Upper lobe of left lung (tissue), 6 donors: ENCODE data around the gene IPCEF1. TPM values are rescaled to one million over a fixed set of nuclear protein-coding genes. Genes with fewer than 3 reads are reported as not detected.

Experiments used
- ATAC-seq, 2 donors: fragments of 200-7000 bp; cut with Tn5 transposase; one replicate each; pipeline ENCODE4 v1.9.1; 2022; ENCODE audit warnings: mild to moderate bottlenecking in 2 of 2, moderate library complexity in 2 of 2; ENCODE audit not compliant: low FRiP score in 2 of 2
- DNase-seq, 2 donors: peaks; one replicate each; pipeline ENCODE4 v3.0.0-alpha.2; 2019 to 2020
- H3K27ac ChIP-seq, 4 donors: fragments of 200-600 bp; sonication (generic); one replicate each; pipeline ENCODE4 v1.5.1; 2016 to 2019
- H3K27me3 ChIP-seq, 4 donors: fragments of 200-600 bp; sonication (generic); one replicate each; pipeline ENCODE4 v1.5.1; 2017 to 2019
- H3K36me3 ChIP-seq, 4 donors: fragments of 200-600 bp; sonication (generic); one replicate each; pipeline ENCODE4 v1.5.1; 2016 to 2019
- H3K4me1 ChIP-seq, 4 donors: fragments of 200-600 bp; sonication (generic); one replicate each; pipeline ENCODE4 v1.5.1; 2018 to 2019
- H3K4me3 ChIP-seq, 4 donors: fragments of 200-600 bp; sonication (generic); one replicate each; pipeline ENCODE4 v1.5.1; 2017 to 2019; ENCODE audit warnings: mild to moderate bottlenecking in 2 of 4, moderate library complexity in 1 of 4
- H3K9me3 ChIP-seq, 4 donors: fragments of 200-600 bp; sonication (generic); one replicate each; pipeline ENCODE4 v1.5.1; 2018 to 2019
- EP300 ChIP-seq, 4 donors: sonication (generic); formaldehyde crosslinking; IDR thresholded peaks; one replicate each; pipeline ENCODE4 v1.5.1; 2017; ENCODE audit warnings: antibody characterized with exemption in 4 of 4, control low read depth in 2 of 4
- POLR2A ChIP-seq, 4 donors: fragments of 450-650 bp; IDR thresholded peaks; one replicate each; pipeline ENCODE4 v1.5.1; 2016 to 2017; ENCODE audit warnings: antibody characterized with exemption in 4 of 4, mild to moderate bottlenecking in 2 of 4
- POLR2AphosphoS5 ChIP-seq, 2 donors: sonication (generic); formaldehyde crosslinking; IDR thresholded peaks; one replicate each; pipeline ENCODE4 v1.5.1; 2017; ENCODE audit warnings: antibody characterized with exemption in 2 of 2
- WGBS, 2 donors: methylation state at CpG; one replicate each; pipeline ENCODE4 v1.1.5; 2017 to 2018; 5-methylcytosine and 5-hydroxymethylcytosine counted together
- total RNA-seq, 6 donors: library from RNA; depleted of rRNA in 4 of 6; stranded (reverse); fragments of >200 nt in 4 of 6; gene quantifications; one replicate each; pipeline versions ENCODE4 v1.1.0 to v1.2.1, GENCODE V29; 2016 to 2021
- TF ChIP-seq, protein P1 (sequence below), 6 experiments: fragments of 450-650 bp in 4 of 6; fragments of 200-600 bp in 2 of 6; sonication (generic) in 2 of 6; IDR thresholded peaks; one replicate each; pipeline ENCODE4 v1.5.1; 2016 to 2019; ENCODE audit warnings: antibody characterized with exemption in 6 of 6
- donor health status: DM: no; HTN: no; CAD: no; lungs with moderate emphysema.
- donor health status: DM: no; HTN: yes; CAD: no; lungs with severe emphysema.

Gene IPCEF1
- total RNA-seq, 6 donors from 2014 or later, result 1.0 to 5.5 (median 4.0) TPM

GRCh38 chr6:154268486-154268885 lies 88.1 kb downstream of the IPCEF1 start:
- H3K4me1 ChIP-seq, result no peaks in the 10 kb centered on the region
- TF ChIP-seq POLR2AphosphoS5 (IDR thresholded peaks at IDR 0.05) (no peak), POLR2A (IDR thresholded peaks at IDR 0.05) (no peak), EP300 (IDR thresholded peaks at IDR 0.05) (no peak)
- TF ChIP-seq, protein P1, sequence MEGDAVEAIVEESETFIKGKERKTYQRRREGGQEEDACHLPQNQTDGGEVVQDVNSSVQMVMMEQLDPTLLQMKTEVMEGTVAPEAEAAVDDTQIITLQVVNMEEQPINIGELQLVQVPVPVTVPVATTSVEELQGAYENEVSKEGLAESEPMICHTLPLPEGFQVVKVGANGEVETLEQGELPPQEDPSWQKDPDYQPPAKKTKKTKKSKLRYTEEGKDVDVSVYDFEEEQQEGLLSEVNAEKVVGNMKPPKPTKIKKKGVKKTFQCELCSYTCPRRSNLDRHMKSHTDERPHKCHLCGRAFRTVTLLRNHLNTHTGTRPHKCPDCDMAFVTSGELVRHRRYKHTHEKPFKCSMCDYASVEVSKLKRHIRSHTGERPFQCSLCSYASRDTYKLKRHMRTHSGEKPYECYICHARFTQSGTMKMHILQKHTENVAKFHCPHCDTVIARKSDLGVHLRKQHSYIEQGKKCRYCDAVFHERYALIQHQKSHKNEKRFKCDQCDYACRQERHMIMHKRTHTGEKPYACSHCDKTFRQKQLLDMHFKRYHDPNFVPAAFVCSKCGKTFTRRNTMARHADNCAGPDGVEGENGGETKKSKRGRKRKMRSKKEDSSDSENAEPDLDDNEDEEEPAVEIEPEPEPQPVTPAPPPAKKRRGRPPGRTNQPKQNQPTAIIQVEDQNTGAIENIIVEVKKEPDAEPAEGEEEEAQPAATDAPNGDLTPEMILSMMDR (IDR thresholded peaks at IDR 0.05), result no peak
- WGBS, 2 donors, result 81 to 86% methylated on average over 3 of the region's 3 CpGs
- H3K27me3 ChIP-seq, result no peaks in the 10 kb centered on the region
- no peak for ATAC-seq
- H3K27ac ChIP-seq, result no peak overlapping the region
- DNase-seq, result no peak
- no peaks in the 10 kb centered on the region for H3K36me3 ChIP-seq
- H3K9me3 ChIP-seq, result no peaks in the 10 kb centered on the region
- H3K4me3 ChIP-seq, result no peak overlapping the region

- Histone ChIP-seq H3K4me1 (no peaks in the 10 kb centered on the region), H3K4me3 (no peak overlapping the region), H3K9me3 (no peaks in the 10 kb centered on the region), H3K27ac (no peak overlapping the region), H3K27me3 (no peaks in the 10 kb centered on the region), H3K36me3 (no peaks in the 10 kb centered on the region)
- DNase-seq (no peak), ATAC-seq (no peak)
- TF ChIP-seq EP300 (IDR thresholded peaks at IDR 0.05) (no peak), POLR2AphosphoS5 (IDR thresholded peaks at IDR 0.05) (no peak), POLR2A (IDR thresholded peaks at IDR 0.05) (no peak)
- TF ChIP-seq, protein P1 (IDR thresholded peaks at IDR 0.05), result no peak
- 84 to 94% methylated on average over 2 to 3 of the region's 3 CpGs for WGBS, 2 donors
Observed at GRCh38 chr6:154267508-154268106, 89.0 kb downstream of the IPCEF1 start.

GRCh38 chr6:154266560-154267099 lies 90.0 kb downstream of the IPCEF1 start:
- Histone ChIP-seq H3K9me3 (no peaks in the 10 kb centered on the region), H3K36me3 (no peaks in the 10 kb centered on the region), H3K4me3 (no peak overlapping the region), H3K27me3 (no peaks in the 10 kb centered on the region), H3K4me1 (no peaks in the 10 kb centered on the region), H3K27ac (no peak overlapping the region)
- TF ChIP-seq POLR2A (IDR thresholded peaks at IDR 0.05), result no peak
- no peak for TF ChIP-seq POLR2AphosphoS5 (IDR thresholded peaks at IDR 0.05)
- no peak for TF ChIP-seq EP300 (IDR thresholded peaks at IDR 0.05)
- TF ChIP-seq, protein P1 (IDR thresholded peaks at IDR 0.05), result no peak
- DNase-seq (no peak), ATAC-seq (no peak)

GRCh38 chr6:154261688-154262397 lies 94.8 kb downstream of the IPCEF1 start:
- DNase-seq (no peak), ATAC-seq (no peak)
- no peaks in the 10 kb centered on the region for H3K36me3 ChIP-seq
- H3K9me3 ChIP-seq, result no peaks in the 10 kb centered on the region
- no peak overlapping the region for H3K27ac ChIP-seq
- no peak for TF ChIP-seq POLR2A (IDR thresholded peaks at IDR 0.05)
- TF ChIP-seq, protein P1 (IDR thresholded peaks at IDR 0.05), result no peak
- no peaks in the 10 kb centered on the region for H3K4me1 ChIP-seq
- no peak overlapping the region for H3K4me3 ChIP-seq
- 80 to 82% methylated on average over 7 of the region's 7 CpGs for WGBS, 2 donors
- no peaks in the 10 kb centered on the region for H3K27me3 ChIP-seq
